Tibial nerve (tissue), 3 donors: ENCODE measurements around the gene UBE2E2.

Experiments used
- CTCF ChIP-seq, 5 experiments: fragments of 200-600 bp in 3 of 5; fragments of 450-650 bp in 2 of 5; sonication (generic) in 3 of 5; IDR thresholded peaks; one replicate each; pipeline ENCODE4 v1.5.1; 2016 to 2019; ENCODE audit warnings: antibody characterized with exemption in 5 of 5, mild to moderate bottlenecking in 3 of 5, moderate library complexity in 2 of 5
- POLR2A ChIP-seq, 2 donors: fragments of 450-650 bp; IDR thresholded peaks; one replicate each; pipeline ENCODE4 v1.6.1; 2017; ENCODE audit warnings: antibody characterized with exemption in 2 of 2, mild to moderate bottlenecking in 2 of 2, moderate library complexity in 2 of 2

GRCh38 chr3:23455084-23455483 lies 252.0 kb downstream of the UBE2E2 start:
- TF ChIP-seq POLR2A (IDR thresholded peaks at IDR 0.05) (no peak), CTCF (IDR thresholded peaks at IDR 0.05) (no peak)
